ENCODE data around the gene DDN.

DDN gene

DNA sequence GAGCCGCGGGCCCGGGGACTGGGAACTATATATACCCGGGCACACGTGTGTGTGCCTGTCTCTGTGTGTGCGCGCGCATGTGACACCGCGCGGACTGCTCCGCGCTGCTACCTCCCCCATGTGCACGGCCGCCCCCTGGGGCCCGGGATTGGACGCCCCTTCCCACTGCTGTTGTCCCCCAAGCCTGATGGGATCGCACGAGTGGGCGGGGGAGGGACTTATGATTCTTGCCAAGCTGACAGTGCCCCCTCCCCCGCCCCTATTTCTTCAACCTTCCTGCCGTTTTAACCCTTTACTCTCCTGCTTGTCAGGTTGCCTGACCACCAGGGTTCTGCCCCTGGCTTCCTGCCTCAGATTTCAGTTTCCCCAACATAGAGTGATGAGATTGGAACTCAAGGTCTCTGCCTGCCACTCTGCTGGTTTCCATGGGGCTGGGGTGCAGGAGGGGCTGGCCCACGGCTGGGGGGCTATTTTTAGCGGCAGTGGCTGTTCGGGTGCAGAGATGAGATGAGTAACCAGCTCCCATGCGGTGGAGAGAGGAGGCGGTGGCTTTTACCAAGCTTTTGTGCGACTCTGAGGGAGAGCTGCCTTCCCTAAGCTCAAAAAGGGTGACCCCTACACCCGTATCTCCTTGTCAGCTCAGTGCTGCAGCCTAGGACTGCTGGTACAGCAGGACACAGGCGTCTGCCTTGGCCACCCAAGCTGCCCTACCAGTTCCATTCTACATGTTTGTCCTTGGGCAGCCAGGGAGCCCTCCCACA is at the start of gene DDN:
Gene DDN, minus strand, starts transcription at position 5 of the 761 bp plus-strand sequence. CDS start 88 bp downstream, outside the sequence.
- peak; percentile 70 for DNase-seq

DNA sequence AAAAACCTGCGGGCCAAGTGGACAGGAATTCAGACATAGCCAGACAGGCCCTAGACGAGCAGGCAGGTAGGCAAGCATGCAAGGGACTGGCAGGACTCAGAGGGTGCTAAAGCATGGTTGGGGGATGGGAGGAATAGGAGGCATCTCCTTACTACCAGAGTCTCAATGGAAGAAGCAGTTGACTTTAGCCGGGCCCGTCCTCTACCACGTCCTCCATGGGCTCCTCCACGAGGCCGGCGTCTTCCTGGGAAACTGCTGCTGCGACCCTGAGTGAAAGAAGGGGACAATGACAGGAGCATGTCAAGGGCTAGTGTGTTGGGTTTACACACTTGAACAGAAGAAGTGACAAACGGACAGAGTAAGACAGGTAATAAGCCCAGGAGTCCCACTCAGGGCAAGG is 49.8 kb upstream of the DDN start:
- DNase-seq = no peak

DNA sequence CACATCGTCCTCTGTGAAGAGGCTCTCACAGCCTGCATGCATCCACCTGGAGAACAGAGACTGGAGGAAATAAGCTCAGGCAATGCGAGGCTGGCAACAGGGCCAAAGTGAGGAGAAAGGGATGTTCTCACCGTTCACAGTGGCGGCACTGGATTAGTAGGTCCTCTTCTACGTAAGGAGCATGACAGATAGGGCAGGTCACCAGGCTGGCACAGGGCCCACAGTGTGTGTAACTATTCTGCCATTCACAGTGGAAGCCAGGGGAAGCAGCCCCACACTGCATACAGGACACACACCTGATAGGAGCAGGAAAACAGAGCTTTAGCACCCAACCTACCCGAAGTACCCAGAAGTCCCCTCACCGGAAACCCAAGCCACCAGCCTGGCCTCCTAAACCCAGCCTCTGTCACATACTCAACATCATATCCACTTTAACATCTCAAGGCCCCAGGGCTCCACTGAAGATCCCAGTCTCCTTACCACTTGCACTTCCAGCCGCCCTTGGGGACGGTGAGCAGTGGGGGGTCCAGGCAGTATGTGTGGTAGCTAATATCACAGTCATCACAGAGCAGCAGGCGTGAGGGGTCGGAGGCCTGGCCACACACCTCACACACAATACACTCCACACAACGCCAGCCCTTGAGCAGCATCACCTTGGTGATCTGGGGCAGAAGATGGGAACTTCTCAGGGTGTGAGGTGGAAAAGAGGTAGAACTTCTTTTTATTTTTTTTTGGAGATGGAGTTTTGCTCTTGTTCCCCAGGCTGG is 47.1 kb upstream of the DDN start:
- no peak for DNase-seq

DNA sequence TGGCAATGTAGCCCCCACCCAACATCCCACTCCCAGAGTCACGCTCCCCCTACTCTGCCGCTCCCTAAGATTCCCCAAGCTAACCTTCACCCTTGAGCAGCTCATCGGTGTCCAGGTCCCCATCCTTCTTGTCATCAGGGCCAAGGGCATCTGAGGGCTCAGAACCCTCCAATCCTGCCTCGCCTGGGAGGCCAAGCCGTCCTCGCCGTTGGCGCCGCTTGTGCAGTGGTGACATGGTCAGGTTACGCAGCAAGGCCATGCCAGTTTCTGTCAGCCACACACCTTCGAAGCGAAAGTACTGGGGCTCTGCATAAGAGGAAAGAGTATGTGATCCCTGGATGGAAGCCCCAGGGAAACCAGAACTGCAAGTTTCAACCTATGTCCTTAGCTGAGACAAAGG is 45.5 kb upstream of the DDN start:
- no peak for DNase-seq

DNA sequence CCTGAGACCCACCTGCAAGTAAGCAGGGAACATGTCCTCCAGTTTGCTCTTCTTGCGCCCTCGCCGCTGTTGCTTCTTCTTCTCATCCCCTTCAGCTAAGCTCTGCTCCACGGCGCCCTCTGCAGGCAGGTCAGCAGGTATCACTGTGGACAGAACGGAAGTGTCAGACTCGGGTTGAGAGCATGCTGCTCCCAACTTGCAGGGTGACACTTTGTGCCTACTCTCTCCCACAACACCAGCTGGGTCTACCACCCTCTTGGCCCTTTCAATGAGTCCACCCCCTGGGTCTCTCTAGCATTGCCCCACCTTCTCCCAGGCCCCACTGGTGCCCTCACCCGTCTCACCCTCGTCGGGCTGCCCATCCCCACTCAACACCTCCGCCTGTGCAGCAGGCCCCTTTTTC is 44.7 kb upstream of the DDN start:
- peak; percentile 87 for DNase-seq

DNA sequence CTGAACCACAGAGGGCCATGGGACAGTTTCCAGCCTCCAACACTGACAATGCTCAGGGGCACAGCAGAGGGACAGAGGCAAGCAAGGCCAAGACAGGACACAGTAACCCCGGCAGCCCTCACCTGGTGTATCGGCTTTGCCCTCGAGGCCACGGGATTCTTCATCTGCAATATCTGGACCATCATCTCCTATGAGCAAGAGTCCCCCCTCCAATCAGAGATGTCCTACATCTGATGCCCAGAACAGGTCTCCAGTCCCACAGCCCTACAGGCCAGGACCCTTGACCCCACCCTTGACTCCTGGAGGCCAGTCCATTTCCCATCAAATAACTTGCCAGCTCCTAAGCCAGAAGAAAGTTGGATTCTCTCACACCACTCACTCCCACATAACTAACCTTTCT is 44.1 kb upstream of the DDN start:
- no peak for DNase-seq

DNA sequence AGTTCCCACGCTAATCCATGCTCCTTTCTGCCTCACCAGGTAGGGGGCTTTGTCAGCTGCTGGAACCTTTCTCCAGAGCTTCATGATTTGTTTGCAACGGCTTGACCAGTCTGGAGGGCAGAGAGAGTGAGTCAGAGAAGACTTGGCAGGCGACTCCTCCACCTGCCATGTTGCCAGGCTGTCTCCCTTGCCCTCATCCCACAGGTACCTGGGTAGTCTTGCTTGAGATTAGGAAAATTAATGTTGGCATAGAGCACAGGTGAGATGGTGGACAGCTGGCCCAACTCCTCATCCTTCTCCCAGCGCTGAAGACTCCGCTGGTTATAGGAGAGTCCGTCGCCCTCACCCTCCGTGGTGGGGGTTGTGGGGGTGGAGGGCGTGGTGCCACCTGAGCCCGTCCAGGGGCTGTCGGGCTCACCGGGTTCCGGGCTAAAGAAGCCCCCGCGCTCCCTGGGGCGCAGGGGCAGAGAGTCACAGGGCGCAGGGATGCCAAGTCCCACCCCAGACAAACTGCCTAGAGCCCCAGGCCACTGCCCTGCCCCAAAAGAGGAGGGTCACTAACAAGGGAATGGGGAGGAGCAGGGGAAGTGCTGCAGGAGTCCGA is 42.8 kb upstream of the DDN start:
- DNase-seq = no peak

DNA sequence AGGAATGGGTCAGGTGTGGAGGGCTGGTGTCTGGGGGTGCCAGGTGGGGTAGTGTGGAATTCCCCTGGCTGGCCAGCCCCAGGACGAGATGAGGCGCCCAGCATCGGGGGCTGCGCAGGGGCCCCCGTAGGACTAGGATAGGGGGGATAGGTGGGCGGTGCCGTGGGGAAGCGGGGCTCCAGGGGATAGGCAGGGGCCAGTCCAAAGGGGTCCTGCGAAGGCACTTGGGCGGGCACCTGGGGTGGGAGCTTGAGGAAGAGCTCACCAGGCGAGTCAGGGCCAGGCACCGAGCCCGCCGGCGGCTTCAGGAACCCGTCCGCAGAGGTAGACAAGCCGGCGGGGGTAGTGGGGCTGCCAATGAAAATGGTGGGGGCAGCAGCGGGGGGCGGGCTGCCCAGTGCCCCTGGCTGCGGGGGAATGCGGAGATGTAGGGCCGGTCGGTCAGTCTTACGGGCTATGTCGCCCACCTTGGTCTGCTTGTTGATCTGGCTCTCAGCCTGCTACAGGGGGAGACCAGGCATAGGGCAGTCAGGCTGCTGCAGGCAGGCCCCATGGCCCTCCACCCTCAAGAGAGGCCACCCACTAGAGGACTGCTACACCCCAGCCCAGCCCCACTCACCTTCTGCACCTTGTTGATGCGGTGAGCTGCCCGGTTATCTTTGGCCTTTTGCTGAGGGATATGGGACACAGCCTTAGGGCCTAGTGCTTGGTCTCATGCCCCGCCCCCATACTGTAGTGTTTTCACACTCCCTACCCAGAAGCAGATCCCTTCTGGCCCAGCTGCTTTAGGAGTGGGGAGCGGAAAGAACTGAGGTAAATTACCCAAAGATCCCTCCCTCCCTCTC is 42.1 kb upstream of the DDN start:
- DNase-seq = no peak

DNA sequence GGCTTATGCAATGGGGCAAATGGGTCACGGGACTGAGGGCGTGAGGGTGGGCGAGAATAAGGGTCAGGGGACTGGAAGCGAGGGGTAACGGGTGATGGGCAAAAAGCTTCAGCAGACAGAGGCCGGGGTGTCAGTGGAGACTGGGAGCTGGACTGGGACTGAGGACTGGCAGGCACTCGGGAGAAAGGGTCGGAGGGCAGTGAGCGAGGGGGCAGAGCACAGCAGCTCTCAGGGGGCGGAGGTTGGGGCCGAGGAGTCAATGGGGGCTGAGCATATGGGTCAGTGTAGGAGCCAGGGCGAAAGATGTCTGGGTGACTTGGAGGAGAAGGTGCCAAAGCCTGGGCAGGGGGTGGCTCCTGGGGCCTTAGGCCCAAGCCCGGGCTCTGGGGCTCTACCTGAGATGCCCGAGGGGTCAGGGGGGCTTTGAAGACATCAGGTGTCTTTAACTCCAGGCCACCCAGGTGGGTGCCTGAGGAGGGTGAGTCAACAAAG is 41.2 kb upstream of the DDN start:
- no peak for DNase-seq

DNA sequence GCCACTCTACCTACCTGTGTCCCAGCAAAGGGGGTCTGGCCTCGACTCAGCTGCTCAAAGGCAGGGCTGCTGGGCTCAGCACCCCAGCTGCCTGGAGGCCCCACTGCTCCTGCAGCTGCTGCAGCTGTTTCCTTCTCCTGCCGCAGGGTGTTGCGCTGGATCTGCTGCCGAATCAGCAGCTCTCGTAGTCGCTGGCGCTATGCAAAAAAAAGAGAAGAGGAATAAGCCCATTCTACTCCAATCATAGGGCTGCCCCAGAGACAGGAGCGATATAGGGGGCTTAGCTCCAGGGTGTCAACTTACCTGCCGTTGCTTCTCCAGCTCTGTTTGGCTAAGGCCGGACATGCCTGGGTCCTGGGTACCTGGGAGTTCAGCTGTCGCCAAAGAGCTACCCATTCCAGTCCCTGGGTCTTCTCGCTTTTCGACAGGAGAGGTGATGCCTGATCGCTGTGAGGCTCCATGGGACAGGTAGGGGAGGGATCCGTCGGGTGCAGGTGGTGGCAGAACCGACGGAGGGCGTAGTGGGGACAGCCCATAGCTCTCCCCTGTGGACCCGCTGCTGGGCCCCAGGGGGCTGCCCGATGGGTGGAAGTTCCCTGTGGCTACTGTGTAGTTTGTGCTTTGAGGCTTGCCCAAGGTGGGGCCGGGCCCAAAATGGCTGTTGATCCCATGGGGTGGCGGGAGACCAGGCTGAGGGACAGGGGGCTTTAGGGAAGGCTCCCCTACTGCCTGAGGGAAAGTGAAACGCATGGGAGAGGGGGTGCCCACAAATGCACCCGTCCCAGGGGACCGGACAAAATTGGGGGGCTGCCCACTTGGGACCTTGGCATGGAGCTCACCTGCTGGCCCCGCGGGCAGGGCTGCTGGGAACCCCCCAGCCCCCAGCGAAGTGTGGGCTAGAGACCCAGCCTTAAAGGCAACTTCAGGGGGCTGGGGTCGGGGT is 40.5 kb upstream of the DDN start:
- no peak for DNase-seq

DNA sequence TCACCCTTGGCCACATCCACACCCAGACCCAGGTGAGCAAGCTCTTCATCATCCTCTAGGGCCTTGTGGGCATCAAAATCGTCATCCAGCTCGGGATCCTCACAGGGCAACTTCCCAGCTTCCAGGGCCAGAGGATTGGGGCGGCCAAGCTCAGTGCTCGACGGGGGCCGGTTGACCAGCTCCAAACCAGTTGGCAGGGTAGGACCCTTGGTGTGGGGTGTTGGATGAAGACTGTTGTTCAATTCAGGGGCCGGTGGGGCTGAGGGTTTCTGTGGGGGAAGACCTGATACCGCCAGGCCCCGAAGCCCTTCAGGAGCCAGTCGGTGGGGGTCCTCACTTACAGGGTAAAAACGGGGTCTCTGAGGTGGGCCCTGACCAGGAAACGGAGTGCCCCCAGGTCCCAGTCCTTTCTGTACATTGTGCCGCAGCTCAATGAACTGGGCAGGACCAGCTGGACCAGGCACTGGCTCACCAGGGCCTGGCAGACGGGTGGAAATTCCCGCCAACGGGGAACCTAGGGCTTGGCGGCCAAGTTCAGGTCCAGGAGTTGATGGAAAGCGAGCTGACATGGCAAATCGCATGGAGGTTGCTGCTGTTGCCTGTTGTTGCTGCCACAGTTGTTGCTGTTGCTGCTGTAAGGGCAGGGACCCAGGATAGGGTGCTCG is 39.2 kb upstream of the DDN start:
- DNase-seq = no peak

DNA sequence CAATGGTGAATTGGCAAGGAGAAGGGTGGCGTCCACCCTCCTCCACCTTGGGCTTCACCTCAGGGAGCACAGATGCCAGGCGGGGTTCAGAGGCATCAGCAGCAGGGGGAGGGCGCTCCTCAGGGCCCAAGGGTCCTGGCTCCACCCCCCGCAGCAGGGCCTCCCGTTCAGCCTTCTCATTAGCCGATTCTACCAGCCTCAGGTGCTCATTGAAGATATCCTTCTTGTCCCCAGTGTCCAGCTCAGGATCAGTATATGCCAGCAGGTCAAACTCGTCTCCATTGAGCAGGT is 38.7 kb upstream of the DDN start:
- DNase-seq = no peak

DNA sequence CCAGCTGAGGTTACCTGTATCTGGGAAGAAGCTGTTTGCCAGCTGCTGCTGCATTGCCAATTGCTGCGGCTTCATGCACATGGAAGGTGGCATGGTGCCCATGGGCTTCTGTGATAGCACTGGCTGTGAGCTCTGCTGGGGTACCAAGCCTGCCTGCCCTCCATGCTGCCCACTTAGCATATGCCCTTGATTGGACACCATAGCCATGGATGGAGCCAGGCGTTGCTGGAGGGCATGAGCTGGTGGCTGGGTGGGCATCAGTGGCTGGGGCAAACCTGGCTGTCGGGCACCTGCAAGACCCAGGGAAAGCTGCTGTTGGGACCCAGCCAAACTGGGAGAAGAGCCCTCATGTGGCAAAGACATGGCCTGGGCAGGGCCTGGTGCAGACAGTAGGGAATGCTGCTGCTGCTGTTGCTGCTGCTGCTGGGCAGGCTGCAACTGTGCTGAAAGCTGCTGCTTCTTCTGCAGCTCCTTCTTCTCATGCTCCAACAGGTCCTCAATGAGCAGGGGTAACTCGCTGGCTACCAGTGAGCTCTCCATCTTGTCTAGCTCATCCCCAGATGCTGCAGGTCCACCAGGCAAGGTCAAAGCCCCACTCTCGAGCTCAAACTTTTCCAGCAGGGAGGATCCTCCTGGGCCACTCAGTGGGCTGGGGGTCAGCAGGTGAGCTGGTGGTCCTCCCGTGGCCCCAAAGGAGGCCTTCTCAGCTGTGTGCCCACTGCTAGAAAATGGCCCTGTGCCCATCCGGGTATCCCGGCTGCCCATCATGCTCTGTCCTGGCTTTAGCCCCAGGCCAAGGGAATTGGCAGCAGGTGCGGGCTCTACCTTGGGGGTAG is 38.2 kb upstream of the DDN start:
- DNase-seq = no peak

DNA sequence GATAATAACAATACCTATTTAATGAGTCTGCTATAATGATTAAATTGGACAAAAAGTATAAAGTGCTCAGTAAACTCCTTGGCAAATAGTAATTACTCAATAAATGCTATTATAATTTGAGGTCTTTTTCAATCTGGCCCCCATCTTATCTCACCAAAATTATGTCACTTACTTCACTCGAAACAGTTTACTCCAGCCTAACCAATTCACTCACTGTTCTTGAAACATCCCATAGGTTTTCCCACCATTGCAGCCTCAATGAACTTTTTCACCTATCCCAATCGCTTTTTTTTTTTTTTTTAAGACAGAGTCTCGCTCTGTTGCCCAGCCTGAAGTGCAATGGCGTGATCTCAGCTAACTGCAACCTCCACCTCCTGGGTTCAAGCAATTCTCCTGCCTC is 36.9 kb upstream of the DDN start:
- no peak for DNase-seq

DNA sequence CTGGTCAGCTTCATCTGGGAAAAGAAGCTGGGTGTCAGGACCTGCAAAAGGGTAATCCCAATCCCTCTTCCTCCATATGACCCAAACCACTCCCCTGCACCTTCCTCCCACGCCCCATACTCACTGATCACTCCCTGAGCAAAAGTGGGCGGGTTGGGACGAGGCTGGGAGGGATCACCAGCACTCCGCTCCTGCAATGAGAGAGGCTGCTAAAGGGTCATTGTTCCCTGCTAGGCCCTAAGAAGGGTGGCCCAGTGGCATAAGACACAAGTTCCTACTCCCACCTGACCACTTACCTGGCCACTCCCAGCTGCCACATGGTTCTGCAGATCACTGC is 35.1 kb upstream of the DDN start:
- no peak for DNase-seq

DNA sequence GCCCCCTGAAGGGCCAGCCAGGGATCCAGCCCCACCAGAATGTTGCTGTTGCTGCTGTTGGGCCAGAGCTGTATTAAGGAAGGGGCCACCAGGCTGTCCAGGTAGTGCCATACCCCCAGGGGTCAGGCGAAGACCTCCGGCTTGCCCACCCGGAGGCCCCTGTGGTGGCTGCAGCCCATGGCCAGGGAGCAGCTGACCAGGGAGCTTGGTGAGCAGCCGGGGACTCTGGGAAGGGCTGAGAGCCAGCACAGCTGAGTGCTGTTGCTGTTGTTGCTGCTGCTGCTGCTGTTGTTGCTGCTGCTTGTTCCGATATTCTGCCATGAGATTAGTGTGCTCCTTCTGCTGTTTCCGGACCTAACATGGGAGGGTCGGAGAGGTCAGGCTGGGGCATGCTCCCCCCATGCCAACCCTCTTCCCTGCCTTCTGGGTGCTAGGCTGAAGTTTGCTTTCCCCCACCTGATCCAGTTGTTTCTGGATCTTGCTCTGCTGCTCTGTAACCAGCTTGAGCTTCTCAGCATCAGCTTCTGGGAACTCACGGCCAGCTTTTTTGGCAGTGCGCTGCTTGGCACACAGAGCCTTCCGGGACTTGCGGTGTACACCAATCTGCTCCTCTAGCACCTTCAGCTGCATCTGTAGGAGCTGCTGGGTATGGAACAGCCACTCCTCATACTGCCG is 34.6 kb upstream of the DDN start:
- DNase-seq = no peak

DNA sequence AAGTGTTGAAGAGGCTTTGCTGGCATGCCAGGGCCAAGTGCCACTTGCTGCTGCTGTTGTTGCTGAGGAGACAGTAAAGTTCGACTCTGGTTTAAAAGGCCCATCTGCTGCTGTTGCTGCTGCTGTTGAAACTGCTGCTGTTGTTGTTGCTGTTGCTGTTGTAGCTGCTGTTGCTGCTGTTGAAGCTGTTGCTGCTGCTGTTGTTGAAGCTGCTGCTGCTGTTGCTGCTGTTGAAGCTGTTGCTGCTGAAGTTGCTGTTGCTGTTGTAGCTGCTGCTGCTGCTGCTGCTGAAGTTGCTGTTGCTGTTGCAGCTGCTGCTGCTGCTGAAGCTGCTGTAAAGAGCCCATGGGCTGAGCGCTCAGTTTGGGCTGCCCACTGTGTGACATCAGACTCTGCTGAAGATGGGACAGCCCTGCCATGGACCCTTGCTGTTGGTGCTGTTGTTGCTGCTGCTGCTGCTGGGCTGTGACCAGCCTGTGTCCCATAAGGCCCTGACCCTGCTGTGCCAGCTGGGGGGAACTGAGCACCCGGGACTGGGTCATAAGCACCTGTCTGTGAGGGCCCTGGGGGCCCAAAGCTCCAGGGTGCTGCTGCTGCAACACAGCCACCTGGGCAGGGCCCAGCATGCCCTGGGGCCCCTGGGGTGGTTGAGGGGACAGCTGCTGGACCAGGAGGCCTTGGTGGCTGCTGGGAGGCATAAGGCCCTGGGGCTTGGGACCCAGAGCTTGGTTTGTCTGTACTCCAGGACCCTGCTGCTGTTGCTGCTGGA is 33.7 kb upstream of the DDN start:
- DNase-seq = no peak

DNA sequence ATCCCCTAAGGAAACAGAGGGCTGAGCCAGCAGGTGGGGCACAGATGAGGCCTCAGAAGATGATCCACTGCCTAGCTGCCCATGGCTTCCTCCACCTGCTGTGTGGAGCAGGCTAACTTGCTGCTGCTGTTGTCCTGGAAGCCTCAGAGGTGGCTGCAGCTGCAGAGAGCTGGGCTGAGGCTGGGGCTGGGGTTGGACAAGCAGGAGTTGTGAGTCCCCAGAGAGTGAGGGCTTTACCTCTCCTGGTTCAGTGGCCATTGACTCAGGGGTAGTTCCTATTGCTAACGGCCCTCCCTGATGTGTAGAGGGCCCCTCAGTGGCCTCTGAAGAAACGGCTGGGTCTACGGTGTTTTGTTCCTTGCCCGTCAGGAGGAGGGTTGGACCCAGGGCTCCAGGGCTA is 33.1 kb upstream of the DDN start:
- no peak for DNase-seq

DNA sequence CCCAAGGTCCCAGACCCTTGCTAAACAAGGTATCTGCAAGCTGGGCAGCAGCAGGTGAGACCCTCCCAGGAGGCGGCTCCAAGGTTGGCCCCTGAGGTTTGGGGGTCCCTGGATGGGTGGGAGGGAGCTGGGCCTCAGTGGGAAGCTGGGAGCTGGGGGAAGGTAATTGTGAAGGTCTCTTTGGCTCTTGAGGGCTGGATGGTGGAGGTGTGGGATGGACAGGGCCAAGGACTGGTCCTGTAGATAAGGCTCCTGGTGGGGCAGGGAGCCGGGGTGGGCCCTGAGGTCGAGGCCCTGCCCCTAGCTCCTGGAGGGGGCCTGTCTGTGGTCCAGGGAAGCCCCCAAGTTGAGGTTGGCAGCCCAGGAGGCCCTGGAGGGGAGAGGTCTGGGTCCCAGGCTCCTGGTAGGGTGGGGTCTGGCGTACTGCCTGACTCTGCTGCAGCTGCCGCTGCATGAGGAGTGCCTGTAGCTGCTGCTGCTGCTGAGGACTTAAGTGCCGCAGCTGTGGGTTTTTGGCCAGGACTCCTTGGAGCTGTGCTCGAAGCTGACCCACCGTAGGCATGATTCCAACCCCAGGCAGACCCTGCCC is 32.5 kb upstream of the DDN start:
- no peak for DNase-seq

Measured in stimulated activated CD4-positive, alpha-beta T cell treated with anti-CD3 and anti-CD28 coated beads, Interleukin-15, amount 100 ng/mL, for 24 hours (primary cell).